ENCODE measurements around the gene DTNB.

DNA sequence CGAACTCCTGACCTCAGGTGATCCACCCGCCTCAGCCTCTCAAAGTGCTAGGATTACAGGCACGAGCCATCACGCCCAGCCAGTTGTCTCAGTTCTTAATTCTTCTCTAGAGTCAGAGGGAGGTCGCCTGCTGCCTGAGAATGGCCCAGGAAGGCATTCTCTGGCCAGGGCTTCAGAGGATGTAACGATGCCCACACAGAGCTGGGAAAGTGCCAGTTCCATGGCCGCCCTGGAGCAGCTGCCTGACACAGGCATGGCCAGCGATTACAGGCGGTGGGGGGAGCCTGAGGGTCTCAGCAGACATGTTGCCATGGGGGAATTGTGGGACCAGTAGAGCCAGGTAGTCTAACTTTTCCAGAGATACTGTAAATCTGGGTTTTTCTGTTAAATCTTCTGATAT, 306.1 kb downstream of the DTNB start:
- TF ChIP-seq, protein P1, sequence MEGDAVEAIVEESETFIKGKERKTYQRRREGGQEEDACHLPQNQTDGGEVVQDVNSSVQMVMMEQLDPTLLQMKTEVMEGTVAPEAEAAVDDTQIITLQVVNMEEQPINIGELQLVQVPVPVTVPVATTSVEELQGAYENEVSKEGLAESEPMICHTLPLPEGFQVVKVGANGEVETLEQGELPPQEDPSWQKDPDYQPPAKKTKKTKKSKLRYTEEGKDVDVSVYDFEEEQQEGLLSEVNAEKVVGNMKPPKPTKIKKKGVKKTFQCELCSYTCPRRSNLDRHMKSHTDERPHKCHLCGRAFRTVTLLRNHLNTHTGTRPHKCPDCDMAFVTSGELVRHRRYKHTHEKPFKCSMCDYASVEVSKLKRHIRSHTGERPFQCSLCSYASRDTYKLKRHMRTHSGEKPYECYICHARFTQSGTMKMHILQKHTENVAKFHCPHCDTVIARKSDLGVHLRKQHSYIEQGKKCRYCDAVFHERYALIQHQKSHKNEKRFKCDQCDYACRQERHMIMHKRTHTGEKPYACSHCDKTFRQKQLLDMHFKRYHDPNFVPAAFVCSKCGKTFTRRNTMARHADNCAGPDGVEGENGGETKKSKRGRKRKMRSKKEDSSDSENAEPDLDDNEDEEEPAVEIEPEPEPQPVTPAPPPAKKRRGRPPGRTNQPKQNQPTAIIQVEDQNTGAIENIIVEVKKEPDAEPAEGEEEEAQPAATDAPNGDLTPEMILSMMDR (IDR thresholded peaks at IDR 0.05) = no peak
- no peak for TF ChIP-seq EZH2 (IDR thresholded peaks at IDR 0.05; ENCODE audit: borderline replicate concordance, insufficient read depth, low read depth, low read length, poor library complexity, severe bottlenecking)

Measured in B cell (primary cell).